NCI-H1417 (cell line): ENCODE results near the gene CRYL1.

Experiments
- DNase-seq, 3 experiments: peaks; one replicate each; lab custom pipeline; 2025; lab: John Stamatoyannopoulos, UW

CRYL1 gene

DNA sequence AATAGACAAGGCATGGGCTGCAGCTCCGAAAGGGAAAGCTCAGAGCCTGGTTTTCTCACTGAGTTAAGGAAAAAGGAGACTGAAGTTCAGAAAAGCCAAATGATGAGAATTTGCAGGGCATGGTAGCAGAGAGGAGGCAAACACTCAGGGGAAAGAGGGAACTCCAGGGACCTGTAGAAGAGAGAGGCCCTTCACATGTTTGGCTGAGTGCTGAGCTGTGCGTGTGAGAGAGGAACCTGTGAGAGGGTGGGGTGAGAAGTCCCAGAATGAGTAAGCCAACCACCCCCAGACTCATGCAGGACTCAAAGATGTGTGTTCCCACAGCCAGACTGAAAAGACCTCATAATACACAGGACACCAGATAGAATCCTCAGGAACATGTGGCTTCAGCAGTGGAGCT is 2.8 kb upstream of the CRYL1 start:
- DNase-seq, result no peak

DNA sequence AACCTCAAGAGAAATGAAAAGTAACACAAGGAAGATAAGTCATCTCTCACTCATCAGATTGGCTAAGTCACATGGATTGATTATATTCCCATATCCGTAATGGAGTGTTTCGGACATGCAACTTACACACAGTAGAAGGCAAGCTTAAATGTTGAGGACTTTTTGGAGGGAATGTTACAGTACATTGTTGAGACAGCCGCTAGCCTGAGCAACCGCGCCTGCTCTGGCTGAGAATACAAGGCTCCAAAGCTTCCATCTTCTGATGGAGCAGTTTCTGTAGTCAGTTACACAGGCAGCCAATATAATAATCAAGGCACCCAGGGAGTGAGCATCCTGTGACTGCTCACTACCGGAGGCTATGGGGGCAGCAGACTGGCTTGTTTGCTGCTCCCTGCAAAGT is 1.0 kb upstream of the CRYL1 start:
- peak in 2 of 3 experiments; percentile 11 to 55 for DNase-seq

DNA sequence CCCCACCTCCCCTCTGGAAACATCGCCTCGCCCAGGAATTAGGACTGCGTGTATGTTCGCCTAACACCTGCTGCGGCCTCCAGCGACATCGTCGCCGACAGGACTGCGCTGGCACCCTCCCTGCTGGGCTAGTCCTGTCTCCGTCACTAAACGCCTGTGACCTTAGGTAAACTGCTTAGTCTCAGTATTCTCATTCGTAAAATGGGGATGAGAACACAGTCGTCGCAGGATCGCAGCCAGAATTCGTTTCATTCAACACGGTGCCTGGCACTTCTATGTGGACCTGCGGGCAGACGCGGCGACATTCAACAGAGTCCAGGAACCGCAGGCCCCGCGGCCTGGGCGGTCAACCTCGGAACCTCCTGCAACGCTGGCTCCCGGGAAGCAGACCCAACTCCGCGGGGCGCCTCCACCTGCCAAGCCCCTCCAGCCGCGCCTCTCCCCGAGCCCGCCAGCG is 485 bp downstream of the CRYL1 start:
- peak in 1 of 3 experiments; percentile 75 for DNase-seq

DNA sequence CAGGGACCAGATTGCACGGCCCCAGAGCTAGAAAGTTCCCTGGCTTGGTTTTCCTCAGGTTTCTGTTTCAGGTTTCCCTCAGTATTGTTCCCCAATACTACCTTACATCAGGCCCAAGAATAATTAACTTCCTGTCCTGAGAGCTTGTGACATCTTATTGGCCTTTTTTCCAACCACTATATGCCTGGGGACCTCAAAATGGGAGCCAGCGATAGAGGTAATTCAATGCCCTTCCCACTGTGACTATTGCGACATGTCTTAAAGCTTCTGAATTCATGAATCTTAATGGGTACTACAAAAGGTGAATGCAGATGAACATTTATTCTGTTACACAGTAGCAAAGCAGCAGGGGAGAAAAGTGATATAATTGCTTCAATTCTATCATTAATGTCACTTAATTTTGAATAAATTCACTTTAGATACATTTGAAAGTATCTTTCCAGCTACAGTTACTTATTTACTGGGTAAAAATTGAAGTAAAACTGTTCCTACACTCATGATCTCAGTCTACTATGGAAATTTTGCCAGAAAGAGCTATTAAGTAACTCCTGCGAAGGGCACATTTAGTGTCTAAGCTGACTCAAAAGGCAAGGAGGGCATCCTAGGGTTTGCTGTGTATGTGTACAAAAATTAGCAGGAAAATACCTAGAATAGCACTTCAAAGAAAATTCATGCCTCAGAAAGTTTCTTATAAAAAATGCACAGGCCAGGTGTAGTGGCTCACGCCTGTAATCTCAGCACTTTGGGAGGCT is 4.1 kb downstream of the CRYL1 start:
- DNase-seq, result no peak

DNA sequence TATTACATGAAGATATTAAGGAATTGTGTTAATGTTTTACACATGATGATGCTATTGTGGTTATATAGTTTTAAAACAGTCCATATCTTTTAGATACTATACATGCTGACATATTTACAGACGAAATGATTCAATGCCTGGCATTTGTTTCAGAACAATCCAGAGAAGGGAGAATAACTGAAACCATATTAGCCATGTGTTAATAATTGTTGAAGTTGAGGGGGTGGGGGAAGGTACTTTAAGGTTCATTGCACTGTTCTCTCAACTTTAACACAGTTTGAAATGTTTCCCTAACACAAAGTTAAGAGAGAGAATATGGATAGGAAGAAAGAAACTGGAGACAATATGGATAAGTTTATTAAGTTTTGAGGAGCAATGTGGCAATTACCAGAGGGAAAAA is 5.8 kb downstream of the CRYL1 start:
- no peak for DNase-seq

DNA sequence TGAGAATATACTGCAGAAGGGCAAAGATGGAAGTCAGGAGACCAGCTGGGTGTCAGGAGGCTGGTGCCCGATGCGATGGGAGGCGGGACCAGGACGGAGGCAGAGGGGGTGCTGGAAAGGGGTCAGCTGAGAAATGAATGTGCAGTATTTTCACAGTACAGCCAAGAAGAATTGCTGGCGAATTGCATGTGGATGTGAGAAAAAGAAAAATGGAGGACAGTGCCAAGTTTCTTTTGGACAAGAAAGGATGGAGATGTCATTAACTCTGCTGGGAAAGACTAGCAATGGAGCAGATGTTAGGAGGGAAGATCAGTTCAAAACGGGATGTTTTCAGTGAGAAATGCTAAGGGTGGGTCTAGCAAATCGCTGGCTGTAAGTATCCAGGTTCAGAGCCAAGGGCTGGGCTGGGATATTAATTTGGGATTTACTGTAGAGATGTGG is 7.0 kb downstream of the CRYL1 start:
- DNase-seq, result no peak

DNA sequence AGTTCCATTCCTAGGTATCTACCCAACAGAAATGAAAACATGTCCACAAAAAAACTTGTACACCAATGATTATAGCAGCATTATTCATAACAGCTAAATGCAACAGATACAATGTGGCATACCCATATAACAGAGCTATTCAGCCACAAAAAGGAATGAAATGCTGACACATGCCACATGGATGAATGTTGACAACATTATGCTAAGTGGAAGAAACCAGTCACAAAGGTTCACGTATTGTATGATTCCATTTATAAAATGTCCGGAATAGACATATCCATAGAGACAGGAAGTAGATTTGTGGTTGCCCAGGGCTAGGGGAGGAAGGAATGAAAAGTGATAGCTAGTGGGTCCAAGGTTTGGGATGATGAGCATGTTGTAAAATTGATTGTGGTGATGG is 10.8 kb downstream of the CRYL1 start:
- no peak for DNase-seq

DNA sequence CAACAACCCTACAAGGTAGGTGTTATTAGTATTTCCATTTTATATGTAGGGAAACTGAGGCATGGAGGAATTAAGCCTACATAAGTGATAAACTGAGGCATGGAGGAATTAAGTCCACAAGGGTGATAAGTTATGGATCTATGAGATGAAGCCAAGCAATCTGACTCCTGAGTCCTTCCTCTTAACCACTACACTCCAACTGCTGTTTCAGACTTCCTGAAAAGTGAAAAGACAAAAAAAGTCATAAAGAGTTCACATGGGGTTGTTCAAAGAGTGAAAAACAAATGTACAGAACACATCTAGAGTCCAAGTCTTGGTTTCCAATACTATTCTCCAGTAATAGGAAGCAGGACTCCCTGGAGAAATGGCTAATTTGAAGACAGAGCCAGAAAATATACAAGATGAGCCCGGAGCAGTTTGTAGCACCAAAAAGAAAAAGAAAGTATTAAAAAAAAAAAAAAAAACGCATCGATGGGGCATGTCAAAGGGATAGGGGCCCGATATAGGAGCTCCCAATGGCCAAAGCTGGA is 12.1 kb downstream of the CRYL1 start:
- no peak for DNase-seq

DNA sequence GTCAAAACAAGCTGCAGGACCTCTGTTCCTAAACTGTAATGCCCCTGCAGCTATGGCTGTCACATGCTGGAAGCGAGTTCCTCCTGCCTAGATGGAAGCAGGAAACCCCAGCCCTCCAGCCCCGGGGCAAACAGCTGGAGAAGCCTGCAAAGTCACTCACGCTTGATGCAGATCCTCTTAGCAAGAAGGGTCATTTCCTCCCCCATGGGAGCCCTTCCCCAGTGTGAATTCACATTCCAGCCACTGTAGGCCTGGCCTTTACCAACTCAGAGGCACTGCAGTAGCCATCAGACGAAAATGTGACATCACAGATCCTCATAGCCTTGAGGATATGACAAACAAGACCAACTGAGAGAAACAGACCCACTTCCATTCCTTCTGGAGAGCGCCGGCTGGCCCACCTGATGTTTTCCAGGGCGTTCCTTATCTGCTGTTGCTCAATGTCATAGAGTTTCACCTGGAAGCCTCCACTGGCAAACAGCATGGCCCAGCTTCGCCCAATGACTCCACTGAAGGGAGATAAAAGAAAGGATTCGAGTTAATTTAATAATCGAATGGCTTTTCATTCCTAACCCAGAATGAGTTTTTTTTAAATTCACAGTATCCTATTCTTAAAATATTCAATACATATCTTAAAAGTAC is 13.5 kb downstream of the CRYL1 start:
- no peak for DNase-seq

DNA sequence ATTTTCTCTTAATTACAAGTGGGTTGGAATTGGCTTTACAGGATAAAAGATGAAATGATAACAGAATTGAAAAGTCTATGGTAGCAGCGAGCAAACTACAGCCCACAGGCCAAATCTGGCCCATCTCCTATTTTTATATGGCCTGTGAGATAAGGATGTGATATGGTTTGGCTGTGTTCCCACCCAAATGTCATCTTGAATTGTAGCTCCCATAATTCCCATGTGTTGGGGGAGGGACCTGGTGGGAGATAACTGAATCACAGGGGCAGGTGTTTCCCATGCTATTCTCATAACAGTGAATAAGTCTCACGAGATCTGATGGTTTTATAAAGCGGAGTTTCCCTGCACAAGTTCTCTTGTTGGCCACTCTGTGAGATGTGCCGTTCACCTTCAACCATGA is 19.0 kb downstream of the CRYL1 start:
- no peak for DNase-seq

DNA sequence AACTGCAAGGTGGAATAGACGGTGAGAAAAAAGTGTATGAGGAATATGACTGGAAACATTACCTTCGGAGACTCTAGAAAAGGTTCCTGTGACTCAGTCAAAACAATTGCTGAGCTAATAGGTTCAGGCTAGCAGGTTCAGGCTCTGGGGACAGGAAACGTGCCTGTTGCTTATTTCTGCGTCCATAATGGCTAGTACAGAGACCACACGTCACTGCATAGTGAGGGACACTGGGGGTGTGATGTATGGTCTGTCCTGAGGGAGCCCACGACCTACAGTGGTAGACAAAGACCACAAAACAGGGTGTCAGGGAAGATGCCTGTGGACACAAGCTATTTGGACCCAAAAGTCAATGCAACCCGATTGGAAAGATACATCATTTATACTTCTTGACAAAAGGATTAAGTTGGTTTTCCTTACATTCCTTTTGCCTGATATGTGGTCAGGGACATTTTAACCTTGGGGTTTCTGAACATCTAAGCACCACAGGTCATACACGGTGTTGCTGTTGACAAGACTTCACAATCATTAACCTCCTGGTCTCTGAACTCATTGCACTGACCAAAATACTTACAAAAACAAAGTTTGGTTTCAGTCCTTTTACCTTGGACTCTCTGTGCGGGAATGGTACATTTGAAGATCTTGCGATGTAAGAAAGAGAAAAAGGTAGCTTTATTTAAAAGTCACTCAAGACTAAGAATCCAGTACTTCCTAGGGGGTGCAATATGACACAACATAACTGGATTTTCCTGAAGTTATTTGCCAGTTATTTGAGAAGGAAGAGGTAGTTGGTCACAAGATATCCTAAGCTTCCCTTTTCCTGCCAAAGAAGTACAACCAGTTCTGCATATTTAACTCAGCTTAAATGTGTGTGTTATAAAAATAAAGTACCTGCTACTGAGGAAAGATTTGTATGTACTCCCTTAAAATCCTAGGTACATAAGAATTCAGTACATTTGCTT is 20.0 kb downstream of the CRYL1 start:
- DNase-seq, result no peak

DNA sequence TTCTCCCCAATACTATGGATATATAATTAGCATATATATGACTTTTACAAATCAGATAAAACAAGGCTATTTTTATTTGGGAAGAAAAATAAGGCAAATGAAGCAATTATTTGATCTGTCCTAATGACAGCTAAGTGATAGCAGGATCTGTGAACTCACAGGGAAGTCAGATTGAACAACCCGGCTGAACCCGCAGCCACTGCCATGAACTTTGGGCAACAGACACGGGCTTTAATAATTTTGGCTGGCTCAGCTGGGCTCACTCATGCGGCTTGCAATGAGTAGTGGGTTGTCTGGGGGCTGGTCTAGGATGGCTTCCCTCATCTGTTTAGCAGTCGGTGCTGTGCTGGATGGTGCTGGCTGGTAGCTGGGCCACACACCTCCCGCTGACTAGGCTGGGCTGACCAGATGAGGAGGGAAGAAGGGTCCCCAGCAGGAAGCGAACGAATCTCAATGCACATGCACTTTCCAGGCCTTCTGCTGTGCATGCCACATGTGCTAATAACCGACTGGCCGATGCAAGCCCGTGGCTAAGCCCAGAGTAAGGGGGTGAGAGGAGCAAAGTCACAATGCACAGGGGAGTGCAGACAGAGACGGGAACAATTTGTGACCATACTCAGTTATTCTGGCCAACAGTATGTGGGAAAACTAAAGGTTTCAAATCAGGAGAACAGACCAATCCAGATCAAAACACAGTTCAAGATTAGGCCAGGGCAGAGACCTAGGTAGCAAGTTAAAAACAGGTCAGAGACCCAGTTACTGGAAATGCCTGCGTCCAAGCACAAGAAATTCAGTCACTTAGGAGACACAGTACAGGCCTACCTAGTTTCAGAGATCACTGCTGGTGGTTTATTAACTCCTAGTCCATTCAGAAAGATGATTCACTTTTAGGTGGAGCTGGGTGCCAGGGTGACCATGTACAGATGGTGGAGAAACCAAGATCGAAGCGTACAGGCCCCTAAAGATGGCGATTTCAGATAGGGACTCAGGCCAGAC is 22.3 kb downstream of the CRYL1 start:
- DNase-seq, result no peak

DNA sequence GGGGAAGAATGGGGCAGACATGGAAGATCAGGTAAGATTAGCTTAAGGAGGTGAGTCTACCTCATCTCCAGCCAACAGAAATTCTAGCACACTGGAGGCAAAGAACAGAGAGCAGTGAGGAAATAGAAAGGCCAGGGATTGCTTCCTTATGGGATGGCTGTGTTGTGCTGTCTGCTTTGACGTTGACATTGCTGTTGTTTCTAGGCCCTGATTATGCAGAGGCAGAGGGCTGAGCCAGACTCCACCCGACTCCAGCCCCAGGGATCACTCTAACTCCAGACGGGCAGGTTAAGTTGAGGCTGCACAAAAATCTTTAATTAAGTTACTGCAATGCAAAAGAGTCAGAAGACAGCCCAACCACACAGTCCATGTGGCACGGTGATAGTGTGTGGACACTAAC is 24.1 kb downstream of the CRYL1 start:
- DNase-seq, result no peak

DNA sequence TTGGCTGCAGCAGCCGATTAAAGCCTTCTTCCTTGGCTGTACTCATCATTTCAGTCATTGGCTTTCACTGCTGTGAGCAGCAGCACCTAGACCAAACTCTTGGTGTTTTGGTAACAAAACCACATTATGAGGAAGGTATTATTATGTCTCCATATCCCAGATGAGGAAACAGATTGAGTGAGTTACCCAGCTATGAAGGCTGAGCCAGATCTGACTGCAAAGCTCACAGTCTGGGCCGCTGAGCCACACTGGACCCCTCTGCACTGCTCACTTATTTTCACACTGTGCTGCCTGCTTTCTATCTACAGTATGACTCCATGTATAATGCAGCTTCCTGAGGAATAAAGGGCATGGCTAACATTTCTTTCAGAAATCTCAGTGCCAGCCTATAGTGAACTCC is 24.5 kb downstream of the CRYL1 start:
- DNase-seq, result no peak

DNA sequence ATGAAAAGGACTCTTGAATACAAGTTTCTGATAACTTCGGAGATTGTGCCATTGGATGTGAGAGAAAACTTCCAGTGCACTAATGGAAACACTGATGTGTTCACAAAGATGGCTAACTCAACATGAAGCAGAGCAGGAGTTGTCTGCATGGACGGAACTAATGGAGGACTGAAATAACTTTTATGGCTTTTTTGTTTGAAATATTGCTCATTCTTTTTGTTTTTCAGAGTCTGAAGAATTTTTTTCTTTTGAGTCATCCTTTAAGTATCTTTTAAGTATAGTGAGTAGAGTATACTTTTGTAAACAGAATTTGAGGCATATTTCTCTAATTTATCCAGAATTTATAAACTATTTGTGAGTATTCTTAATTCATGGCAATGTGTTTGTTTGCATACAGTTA is 25.7 kb downstream of the CRYL1 start:
- DNase-seq, result no peak

DNA sequence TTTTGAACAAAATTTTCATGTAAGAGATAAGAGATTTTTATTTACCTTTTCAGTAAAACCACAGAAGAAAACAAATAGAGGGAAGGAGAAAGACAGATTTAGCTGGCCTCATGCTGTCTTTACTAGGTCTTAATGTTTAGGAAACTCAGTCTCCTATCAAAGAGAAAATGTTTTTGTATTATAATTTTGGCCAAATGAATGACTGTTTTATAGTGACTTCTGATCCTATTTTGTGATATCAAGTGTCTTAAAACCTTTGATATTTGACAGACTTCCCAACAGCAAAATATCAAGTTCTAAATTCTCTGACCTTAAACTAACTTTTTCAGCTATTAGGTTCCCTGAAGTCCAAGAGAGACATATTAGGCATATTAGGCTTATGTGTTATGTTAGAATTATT is 27.0 kb downstream of the CRYL1 start:
- DNase-seq, result no peak

DNA sequence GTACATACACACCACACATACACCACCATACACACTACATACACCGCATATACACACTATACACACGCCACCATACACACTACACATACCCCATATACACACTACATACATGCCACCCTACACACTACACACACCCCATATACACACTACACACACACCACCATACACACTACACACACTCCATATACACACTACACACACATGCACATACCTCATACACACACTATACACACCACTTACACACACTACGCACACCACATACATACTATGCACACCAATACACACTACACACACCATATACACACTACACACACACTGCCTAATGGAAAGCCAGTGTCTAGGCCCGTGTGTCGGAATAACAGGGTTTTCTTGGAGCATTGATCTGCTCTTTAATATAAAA is 27.5 kb downstream of the CRYL1 start:
- DNase-seq, result no peak

DNA sequence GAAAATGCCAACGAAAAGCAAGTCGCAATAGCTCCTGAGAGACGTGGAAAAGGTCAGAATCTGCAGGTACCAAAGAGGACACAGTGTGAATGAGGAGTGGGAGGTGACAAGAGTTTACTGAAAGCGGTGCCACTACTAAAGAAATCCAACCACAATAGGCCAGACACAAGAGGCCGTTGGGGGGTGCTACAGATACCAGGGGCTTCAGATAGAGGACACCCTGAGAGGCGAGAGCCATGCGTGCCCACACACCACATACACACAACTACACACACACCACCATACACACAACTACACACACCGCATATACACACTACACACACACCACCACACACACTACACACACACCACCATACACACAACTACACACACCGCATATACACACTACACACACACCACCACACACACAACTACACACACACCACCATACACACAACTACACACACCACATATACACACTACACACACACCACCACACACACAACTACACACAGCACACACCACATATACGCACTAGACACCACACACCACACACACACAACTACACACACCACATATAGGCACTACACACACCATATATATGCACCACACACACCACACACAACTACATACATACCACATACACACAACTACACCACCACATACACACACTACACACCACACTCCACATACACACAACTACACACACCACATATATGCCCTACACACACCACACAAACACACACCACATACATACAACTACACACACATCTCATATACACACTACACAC is 28.5 kb downstream of the CRYL1 start:
- DNase-seq, result no peak

DNA sequence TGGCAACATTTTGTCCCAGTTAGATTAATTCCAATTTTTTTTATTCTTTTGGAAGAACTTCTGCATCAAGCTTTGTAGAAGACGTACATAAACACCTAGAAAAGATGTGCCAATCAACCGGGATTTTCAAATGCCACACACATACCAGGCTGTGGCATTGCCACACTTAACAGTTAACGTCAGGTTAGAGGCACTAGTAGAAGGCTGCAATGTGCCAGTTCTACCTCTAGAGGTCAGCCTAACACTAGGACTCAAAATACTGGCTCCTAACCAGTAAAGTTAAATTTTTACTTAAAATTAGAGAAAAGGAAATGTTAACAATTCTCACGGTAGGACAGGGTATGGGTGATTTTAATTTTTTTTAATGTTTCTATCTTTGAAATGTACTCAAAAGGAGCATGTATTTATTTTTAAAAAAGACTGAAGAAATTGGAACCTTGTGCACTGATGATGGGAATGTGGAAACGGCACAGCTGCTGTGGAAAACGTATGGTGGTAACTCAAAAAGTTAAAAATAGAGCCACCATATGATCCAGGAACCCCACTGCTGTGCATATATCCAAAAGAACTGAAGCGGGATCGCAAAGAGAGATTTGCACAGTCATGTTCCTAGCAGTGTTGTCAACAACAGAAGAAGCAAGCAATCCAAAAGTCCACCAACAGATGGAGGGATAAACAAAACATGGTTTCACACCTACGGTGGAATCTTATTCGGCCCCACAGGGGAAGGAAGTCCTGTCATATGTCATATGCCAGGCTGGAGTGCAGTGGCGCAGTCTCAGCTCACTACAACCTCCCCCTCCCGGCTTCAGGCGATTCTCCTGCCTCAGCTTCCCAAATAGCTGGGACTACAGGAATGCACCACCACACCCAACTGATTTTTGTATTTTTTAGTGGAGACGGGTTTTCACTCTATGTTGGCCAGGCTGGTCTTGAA is 30.3 kb downstream of the CRYL1 start:
- DNase-seq, result peak; percentile 22 to 69 (median 52)
